Measurements from ENCODE around the gene MYBBP1A. TPM values are rescaled to one million over a fixed set of nuclear protein-coding genes. Genes with fewer than 3 reads are reported as not detected.

The MYBBP1A gene
- total RNA-seq, 2 donors from 2014 or later: 21.4 to 58.7 TPM

DNA sequence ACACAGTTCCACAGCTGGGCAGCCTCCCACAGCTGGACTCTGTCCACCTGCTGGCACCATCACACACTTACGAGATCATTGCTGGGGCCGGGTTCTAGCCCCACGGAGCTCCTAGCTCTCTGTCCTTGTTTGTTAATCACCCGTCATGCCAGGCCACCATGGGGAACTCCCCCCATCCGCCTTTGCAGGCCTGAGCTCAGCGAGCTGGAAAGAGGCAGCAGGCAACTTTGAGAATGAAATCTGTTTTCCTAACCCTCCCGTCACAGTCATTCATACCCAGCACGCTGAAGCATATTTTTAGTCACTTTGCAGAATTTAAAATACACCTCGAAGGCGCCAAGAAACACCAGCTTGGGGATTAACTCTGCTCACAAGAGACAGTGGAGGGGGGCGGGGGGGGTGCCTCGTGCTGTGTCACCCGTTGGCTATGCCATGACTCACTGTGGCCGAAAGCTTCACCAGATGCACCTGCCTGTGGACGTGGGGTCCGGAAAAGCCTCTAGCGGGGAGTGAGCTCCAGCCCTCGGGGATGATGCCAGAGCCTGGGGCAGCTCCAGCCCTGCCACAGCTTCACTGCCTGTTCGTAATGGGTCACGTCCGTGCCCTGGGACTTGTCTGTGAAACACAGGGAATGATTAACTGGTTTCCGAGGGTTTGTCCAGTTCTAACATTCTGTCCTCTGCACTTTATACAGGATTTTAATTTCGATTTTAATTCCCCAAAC is 57.9 kb downstream of the MYBBP1A start:
- Histone ChIP-seq H3K27me3 (peaks cover 10% of the 10 kb centered on the region), H3K4me1 (peaks cover 4% of the 10 kb centered on the region), H3K36me3 (no peaks in the 10 kb centered on the region), H3K9ac (ENCODE audit: low read depth in 2 of 2, low read length in 2 of 2) (no peak overlapping the region), H3K4me3 (no peak overlapping the region), H3K9me3 (no peaks in the 10 kb centered on the region), H3K27ac (no peak overlapping the region)
- no peak for DNase-seq
- intact Hi-C loops (cut with DNase I): no loop called here
- TF ChIP-seq, protein P1, sequence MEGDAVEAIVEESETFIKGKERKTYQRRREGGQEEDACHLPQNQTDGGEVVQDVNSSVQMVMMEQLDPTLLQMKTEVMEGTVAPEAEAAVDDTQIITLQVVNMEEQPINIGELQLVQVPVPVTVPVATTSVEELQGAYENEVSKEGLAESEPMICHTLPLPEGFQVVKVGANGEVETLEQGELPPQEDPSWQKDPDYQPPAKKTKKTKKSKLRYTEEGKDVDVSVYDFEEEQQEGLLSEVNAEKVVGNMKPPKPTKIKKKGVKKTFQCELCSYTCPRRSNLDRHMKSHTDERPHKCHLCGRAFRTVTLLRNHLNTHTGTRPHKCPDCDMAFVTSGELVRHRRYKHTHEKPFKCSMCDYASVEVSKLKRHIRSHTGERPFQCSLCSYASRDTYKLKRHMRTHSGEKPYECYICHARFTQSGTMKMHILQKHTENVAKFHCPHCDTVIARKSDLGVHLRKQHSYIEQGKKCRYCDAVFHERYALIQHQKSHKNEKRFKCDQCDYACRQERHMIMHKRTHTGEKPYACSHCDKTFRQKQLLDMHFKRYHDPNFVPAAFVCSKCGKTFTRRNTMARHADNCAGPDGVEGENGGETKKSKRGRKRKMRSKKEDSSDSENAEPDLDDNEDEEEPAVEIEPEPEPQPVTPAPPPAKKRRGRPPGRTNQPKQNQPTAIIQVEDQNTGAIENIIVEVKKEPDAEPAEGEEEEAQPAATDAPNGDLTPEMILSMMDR (IDR thresholded peaks at IDR 0.05): no peak

DNA sequence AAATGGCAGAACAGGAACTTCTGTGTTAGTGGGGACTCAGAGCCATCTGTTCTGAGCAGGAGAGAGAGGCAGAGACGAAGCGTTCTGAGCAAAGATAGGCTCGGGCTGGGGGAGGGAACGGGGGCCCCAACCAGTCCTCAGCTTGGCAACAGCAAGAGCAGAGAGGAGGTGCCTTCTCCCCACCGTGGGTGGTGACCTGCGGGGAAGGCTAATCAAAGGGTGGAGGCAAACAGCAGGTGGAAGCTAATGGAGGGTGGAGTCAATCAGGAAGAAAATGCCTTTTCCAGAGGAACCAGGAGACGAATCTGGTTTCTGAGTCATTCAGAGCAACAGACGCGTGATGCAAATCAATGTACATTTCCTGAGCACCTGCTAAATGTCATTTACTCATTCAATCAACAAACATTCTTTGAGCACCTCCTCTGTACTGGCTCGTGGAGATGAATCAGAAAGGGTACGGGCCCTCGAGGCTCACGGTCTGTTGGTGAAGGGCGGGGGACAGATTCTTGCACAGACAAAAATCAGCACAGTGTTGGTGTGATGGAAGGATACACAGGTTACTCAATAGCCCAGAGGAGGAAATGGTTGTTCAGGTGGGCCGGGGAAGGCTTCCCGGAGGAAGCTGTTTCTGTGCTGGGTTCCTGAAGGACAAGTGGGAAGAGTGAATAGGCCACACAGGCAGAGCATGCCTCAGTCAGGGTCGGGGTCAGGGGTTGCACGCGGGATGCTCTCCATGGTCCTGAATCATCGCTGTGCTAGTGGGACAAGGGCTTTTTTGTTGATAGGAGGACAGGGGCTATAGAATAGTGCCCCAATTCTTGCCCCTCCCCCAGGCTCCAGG is 62.2 kb downstream of the MYBBP1A start:
- TF ChIP-seq, protein P1 (IDR thresholded peaks at IDR 0.05): no peak
- intact Hi-C loops (cut with DNase I): no loop called here
- Histone ChIP-seq H3K9ac (ENCODE audit: low read depth in 2 of 2, low read length in 2 of 2) (no peak overlapping the region), H3K27me3 (no peaks in the 10 kb centered on the region), H3K4me1 (no peaks in the 10 kb centered on the region), H3K9me3 (no peaks in the 10 kb centered on the region), H3K27ac (peak overlapping the region; percentile 73), H3K4me3 (no peak overlapping the region), H3K36me3 (no peaks in the 10 kb centered on the region)
- peak; percentile 82 for DNase-seq

DNA sequence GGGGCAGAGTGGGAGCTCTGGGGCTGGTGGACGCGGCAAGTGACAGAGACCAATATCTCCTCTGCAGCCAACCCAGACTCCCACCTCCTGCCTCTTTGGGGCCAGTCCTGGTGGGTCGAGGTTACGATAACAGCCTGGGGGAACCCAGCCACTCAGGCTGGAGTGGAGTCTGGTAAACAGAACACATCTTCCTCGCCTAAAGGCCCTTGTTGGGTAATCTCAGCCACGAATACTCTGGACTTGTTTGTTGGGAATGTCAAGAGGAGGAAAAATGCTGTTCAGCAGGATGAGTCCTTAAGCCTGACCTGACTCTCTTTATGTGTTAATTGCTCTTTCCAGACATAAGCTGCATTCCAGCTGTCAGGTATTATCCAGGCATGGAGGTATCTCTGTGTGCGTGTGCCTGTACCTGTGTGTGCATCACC is 64.5 kb downstream of the MYBBP1A start:
- Histone ChIP-seq H3K27me3 (no peaks in the 10 kb centered on the region), H3K36me3 (no peaks in the 10 kb centered on the region), H3K4me3 (no peak overlapping the region), H3K9ac (ENCODE audit: low read depth in 2 of 2, low read length in 2 of 2) (peak overlapping the region in 1 of 2 donors; percentile 12), H3K9me3 (no peaks in the 10 kb centered on the region), H3K27ac (no peak overlapping the region), H3K4me1 (no peaks in the 10 kb centered on the region)
- intact Hi-C loops (cut with DNase I): no loop called here
- TF ChIP-seq, protein P1 (IDR thresholded peaks at IDR 0.05): no peak
- no peak for DNase-seq

DNA sequence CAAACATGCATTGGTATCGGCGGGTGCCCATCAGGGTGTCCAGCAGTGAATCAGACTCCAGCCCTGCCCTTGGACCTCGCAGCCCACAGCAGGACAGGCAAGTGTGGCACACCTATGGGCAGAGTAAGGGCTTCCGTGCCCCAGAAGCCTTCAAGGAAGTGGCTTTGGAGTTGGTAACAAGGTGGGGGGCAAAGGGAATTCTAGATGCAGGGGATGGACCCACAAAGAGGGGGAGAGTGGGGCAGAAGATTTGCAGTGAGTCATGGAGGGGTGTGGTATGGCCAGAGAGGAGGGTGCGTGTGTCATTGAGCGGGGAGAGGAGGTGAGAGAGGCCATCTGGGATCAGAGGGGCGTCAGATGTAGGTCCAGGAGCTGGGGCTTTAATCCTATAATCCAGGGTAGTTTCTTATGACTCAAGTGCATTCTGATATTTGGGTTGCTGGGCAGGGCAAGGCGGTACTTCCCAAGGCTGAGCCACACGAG is 65.0 kb downstream of the MYBBP1A start:
- Histone ChIP-seq H3K36me3 (no peaks in the 10 kb centered on the region), H3K27ac (no peak overlapping the region), H3K4me3 (no peak overlapping the region), H3K4me1 (no peaks in the 10 kb centered on the region), H3K27me3 (no peaks in the 10 kb centered on the region), H3K9ac (ENCODE audit: low read depth in 2 of 2, low read length in 2 of 2) (peak overlapping the region in 1 of 2 donors; percentile 12), H3K9me3 (no peaks in the 10 kb centered on the region)
- intact Hi-C loops (cut with DNase I): no loop called here
- TF ChIP-seq, protein P1 (IDR thresholded peaks at IDR 0.05): no peak
- DNase-seq: no peak

DNA sequence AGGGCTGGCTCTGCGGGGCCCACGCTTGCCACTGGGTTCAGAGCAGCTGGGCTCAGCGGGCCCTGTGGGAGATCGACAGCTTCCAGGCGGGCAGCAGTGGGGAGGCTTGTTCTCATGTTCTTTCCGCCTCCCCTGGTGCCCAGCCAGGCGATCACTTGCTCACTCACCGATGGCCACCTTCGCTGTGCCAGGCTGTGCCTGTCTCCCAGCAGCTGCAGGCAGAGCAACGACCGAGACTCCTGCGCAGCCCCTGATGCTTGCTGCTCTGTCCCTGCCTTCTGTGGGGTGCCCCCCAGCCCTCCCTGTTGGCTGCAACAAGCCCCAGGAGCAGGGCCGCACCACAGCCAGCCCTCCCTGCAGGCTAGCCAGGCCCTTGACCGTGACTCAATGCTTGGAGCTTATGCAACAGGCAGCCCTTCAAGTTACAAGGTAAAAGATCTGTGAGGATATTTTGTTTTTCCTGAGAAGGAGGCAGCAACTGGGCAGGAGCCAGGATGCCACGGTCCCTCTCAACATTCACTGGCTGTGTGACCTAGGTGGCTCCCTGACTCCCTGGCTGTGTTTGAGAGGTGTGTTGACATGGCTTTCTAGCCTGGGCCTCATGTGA is 66.1 kb downstream of the MYBBP1A start:
- Histone ChIP-seq H3K36me3 (no peaks in the 10 kb centered on the region), H3K9ac (ENCODE audit: low read depth in 2 of 2, low read length in 2 of 2) (no peak overlapping the region), H3K27me3 (no peaks in the 10 kb centered on the region), H3K4me1 (no peaks in the 10 kb centered on the region), H3K9me3 (no peaks in the 10 kb centered on the region), H3K4me3 (no peak overlapping the region), H3K27ac (no peak overlapping the region)
- TF ChIP-seq, protein P1 (IDR thresholded peaks at IDR 0.05): no peak
- intact Hi-C loops (cut with DNase I): no loop called here
- DNase-seq: no peak

All from colonic mucosa (tissue), 4 donors.